GM12801 (cell line): ENCODE data around the gene CIBAR2.

ENCODE experiments used
- CTCF ChIP-seq: IDR thresholded peaks from one replicate; pipeline ENCODE4 v1.5.1; 2011; ENCODE audit warnings: control low read depth; ENCODE audit not compliant: insufficient read length; ENCODE audit errors: extremely low read depth

Gene CIBAR2

GRCh38 chr16:85077039-85077438, 35.2 kb downstream of the CIBAR2 start:
- no peak for TF ChIP-seq CTCF

GRCh38 chr16:85075236-85075924, 36.9 kb downstream of the CIBAR2 start:
- TF ChIP-seq CTCF, result no peak

- TF ChIP-seq CTCF, result no peak
Measured at GRCh38 chr16:85074225-85074914, 37.9 kb downstream of the CIBAR2 start.

GRCh38 chr16:85072947-85073346, 39.3 kb downstream of the CIBAR2 start:
- TF ChIP-seq CTCF, result no peak

GRCh38 chr16:85072076-85072860, 40.0 kb downstream of the CIBAR2 start:
- TF ChIP-seq CTCF, result no peak

GRCh38 chr16:85069171-85069570, 43.1 kb downstream of the CIBAR2 start:
- TF ChIP-seq CTCF, result no peak

GRCh38 chr16:85068746-85069145, 43.5 kb downstream of the CIBAR2 start:
- TF ChIP-seq CTCF, result no peak
